ENCODE measurements around the gene IGFBP1.
"Not testable (repeated sequence)": the region's sequence is repeated elsewhere in the genome, so short reads cannot be mapped to it uniquely, and the experiment has no call there.

GRCh38 chr7:45846536-45846935 lies 41.8 kb upstream of the IGFBP1 start:
- not testable (repeated sequence) for TF ChIP-seq POLR2A, POLR2AphosphoS5 (IDR thresholded peaks at IDR 0.05; ENCODE audit: low read depth, low read length)

All from GM12892 (cell line).